ENCODE results near the gene CALML3.
A peak's percentile ranks its signal among the peaks of the same experiment; 100 is the strongest.

CALML3 gene

DNA sequence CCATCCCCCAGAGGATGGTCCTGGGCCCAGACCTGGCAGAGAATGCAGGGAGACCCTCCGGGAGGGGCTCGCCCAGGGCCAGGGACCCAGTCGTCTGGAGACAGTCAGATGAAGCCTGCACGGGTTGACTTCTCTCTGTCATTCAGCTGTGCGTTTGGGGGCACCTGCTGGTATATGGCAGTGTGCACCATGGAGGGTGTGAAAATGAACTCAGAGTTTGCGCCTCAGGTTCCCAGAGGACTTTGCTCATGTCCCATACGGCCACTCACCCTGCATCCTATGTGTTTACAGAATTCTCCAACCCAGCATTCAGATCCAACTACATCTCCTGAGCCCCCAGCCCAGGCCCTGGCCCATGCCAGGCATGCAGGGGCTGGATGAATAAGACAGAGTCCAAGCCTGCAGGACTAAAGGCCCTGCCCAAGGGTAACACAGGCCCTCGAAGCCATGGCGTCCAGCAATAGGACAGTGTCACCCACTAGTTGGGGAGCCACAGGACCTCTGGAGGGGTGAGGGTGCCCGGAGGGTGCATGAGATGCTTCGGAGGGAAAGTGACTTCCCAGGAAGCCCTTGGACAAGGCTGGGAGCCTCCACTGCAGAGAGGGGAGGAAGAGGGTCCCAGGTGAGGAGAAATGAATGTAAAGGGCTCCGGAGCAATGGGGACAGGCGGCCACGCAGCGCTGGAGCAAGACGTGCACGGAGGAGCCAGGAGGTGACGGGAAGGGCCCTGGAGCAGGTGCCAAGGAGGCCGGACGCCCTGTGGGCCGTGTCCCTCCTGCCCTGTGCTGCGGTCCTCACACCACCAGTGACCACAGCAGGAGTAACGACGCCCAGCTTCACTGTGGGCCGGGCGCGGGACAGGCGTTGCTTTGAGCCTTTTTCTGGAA is 36.3 kb downstream of the CALML3 start:
- FAIRE-seq (no peak), DNase-seq (ENCODE audit: insufficient read length, low spot score) (no peak)
- no peak for TF ChIP-seq POLR2A (IDR thresholded peaks at IDR 0.05; ENCODE audit: low read depth, low read length)

GRCh38 chr10:5561704-5562645 is 37.2 kb downstream of the CALML3 start:
- no peak for FAIRE-seq
- no peak for TF ChIP-seq POLR2A (IDR thresholded peaks at IDR 0.05; ENCODE audit: low read depth, low read length)
- no peak for DNase-seq (ENCODE audit: insufficient read length, low spot score)

GRCh38 chr10:5563321-5563961 is 38.7 kb downstream of the CALML3 start:
- no peak for FAIRE-seq
- DNase-seq (ENCODE audit: insufficient read length, low spot score), result no peak
- no peak for TF ChIP-seq POLR2A (IDR thresholded peaks at IDR 0.05; ENCODE audit: low read depth, low read length)

GRCh38 chr10:5563991-5564536 is 39.3 kb downstream of the CALML3 start:
- FAIRE-seq, result no peak
- DNase-seq (ENCODE audit: insufficient read length, low spot score), result peak; percentile 46

DNA sequence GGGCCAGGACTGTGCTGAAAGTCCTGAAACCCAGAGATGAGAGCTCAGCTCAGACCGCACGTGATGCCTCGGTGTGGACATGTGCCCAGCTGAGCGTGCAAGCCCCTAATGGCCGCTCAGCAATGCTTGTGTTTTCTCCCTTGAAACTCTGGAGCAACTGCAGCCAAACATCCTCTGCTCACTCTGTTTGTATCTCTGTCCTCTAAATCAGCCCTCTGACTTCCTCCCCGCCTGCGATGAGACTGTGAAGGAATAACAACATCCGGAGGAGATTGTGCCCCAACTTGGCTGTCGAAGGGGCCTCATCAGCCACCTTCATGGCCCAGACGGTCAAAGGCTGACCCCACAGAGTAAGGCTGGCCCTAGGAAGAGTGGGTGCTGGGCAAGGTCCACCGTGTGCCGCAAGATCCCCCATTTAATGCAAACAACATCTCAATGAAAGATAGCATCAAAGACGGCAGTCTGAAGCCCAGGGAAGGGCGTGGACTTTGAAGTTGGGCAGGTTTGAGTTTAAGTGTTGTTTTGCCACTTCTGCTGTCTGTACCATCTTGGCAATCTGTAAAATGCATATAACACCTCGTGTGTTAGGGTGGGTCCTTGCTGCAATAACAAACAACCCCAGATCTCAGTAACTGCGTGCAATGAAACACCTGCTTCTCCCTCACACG is 39.9 kb downstream of the CALML3 start:
- no peak for FAIRE-seq
- DNase-seq (ENCODE audit: insufficient read length, low spot score), result no peak
- TF ChIP-seq POLR2A (IDR thresholded peaks at IDR 0.05; ENCODE audit: low read depth, low read length), result no peak

More at GRCh38 chr10:5563991-5564536, 39.3 kb downstream of the CALML3 start:
- 0 out of 2 replicates have a peak, but pooled peaks have one; percentile 20 for TF ChIP-seq POLR2A (IDR thresholded peaks at IDR 0.05; ENCODE audit: low read depth, low read length)

DNA sequence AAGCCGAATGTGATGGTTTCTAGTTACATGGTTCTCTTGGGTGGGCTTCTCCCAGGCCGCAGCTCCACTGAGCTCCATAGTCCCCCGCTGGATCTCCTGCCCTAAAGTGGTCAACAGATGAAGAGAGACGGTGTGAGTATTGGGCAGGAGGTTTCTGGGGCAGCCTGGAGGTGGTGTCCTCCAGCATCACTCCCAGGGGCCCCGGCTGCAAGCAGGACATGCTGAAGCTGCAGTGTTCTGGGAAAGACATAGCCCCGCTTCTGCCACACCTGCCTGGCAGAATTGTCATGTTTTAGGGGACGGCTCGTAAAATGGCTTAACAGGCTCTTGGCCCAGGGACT is 40.4 kb downstream of the CALML3 start:
- TF ChIP-seq POLR2A (IDR thresholded peaks at IDR 0.05; ENCODE audit: low read depth, low read length), result no peak
- no peak for DNase-seq (ENCODE audit: insufficient read length, low spot score)
- no peak for FAIRE-seq

GRCh38 chr10:5565671-5566581 is 41.2 kb downstream of the CALML3 start:
- no peak for TF ChIP-seq POLR2A (IDR thresholded peaks at IDR 0.05; ENCODE audit: low read depth, low read length)
- no peak for FAIRE-seq
- DNase-seq (ENCODE audit: insufficient read length, low spot score), result no peak

- TF ChIP-seq POLR2A (IDR thresholded peaks at IDR 0.05; ENCODE audit: low read depth, low read length), result no peak
These were observed 41.9 kb downstream of the CALML3 start for GRCh38 chr10:5566614-5567013.

GRCh38 chr10:5567477-5567876 is 42.7 kb downstream of the CALML3 start:
- DNase-seq (ENCODE audit: insufficient read length, low spot score) (no peak), FAIRE-seq (no peak)
- no peak for TF ChIP-seq POLR2A (IDR thresholded peaks at IDR 0.05; ENCODE audit: low read depth, low read length)

More at GRCh38 chr10:5566614-5567013, 41.9 kb downstream of the CALML3 start:
- no peak for FAIRE-seq
- no peak for DNase-seq (ENCODE audit: insufficient read length, low spot score)

DNA sequence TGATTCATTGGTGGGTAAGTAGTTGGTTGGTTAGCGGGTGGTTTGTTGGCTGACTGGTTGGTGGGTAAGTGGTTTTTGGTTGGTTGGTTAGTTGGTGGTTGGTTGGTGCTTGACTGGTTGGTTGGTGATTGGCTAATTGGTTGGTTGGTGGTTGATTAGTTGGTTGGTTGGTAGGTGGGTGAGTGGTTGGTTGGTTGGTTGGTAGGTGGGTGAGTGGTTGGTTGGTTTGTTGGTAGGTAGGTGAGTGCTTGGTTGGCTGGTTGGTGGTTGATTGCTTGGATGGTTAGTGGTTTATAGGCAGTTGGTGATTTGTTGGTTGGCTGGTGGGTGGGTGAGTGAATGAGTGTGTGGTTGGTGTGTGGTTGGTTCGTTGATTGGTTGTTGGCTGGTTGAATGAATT is 44.2 kb downstream of the CALML3 start:
- DNase-seq (ENCODE audit: insufficient read length, low spot score) (no peak), FAIRE-seq (no peak)
- TF ChIP-seq POLR2A (IDR thresholded peaks at IDR 0.05; ENCODE audit: low read depth, low read length), result no peak

DNA sequence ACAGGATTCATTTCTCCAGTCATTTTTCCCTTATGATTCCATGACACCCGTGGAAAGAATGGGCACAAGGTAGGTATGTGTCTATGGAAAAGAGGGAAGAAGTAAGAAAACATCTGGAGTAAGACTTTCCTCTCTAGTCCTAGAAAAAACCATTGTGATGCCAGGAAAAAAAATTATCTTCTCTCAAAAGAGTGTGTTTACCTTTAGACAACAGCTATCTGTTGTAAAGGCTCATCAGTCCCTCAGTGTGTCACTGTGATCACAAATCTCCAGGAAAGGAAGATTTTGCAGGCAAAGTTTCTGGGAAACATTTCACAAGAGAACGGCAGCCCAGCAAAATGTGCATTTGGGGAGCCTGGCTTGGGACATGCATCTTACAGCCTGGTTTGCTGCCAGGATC is 44.8 kb downstream of the CALML3 start:
- FAIRE-seq (no peak), DNase-seq (ENCODE audit: insufficient read length, low spot score) (no peak)
- no peak for TF ChIP-seq POLR2A (IDR thresholded peaks at IDR 0.05; ENCODE audit: low read depth, low read length)

DNA sequence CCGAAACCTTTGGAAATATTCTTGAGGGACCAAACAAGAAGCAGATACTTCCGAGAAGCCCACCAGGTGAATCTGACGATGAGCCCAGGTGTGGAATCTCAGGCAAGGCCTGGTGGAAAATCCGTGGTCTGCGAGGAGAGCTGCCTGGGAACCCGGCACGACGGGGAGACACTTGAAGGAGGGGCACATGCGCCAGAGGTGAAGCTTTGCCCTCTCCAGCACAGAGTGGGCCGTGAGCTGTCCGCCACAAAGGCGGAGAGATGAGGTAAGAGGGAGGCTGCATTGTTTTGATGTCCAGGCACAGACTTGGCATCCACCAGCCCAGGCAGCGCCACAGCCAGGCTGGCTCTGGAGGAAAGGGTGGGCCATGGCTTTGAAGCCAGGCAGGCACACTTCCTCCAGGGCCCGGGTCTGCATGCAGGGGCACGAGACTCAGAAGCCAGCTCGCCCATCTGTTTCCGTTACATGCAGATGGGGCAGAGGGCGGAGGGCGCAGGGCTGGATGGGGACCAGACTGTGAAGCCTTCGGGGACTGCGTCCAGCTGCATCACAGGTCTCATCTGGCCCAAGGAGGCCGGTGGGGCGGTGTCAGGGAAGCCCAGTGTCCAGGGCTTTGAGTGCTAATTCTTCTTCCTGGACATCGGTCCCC is 45.4 kb downstream of the CALML3 start:
- no peak for TF ChIP-seq POLR2A (IDR thresholded peaks at IDR 0.05; ENCODE audit: low read depth, low read length)
- DNase-seq (ENCODE audit: insufficient read length, low spot score) (no peak), FAIRE-seq (no peak)
